NCI-H2227 (cell line): ENCODE results near the gene SH3RF1.

Experiments used
- DNase-seq: peaks from one replicate; lab custom pipeline; 2025; ENCODE audit not compliant: unreplicated experiment; lab: John Stamatoyannopoulos, UW

Gene SH3RF1

DNA sequence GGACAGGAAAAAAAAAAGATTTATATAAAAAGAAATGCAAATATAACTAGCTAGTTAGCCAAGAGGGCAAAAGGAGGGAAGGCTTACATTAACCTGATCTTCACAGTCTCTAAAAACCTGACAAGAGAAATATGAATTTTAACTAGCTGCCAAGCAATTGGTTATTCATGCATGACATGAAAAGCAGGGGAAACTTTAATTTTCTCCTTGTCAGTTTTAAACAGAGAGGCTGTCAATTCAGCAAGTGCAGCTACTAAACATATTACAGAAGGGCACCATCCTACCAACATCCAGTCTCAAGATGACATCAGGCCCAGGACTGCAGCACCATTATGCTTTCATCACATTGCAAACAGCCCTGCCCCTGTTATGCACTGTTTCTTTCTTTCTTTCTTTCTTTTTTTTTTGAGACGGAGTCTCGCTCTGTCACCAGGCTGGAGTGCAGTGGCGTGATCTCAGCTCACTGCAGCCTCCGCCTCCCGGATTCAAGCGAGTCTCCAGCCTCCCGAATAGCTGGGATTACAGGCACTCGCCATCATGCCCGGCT, 221.8 kb downstream of the SH3RF1 start:
- DNase-seq, result no peak

DNA sequence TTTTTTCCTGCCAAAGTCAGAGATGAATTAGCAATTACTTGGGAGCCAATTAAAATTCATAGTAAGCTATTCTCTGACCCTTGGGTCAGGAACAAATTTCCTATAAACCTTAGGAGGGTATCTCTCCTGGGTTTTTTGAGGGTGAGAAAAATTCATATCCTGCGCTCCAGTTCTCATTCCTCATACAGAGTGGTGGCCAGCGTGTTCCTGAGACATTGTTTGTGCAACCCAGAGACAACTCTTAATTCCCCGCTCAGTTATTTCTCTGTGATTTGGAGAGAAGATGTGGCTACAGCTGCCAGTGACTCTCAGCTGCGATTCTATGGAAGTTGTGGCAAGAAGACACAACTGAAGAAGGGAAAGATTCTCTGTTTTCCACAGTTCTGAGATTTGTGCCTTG, 222.8 kb downstream of the SH3RF1 start:
- no peak for DNase-seq

DNA sequence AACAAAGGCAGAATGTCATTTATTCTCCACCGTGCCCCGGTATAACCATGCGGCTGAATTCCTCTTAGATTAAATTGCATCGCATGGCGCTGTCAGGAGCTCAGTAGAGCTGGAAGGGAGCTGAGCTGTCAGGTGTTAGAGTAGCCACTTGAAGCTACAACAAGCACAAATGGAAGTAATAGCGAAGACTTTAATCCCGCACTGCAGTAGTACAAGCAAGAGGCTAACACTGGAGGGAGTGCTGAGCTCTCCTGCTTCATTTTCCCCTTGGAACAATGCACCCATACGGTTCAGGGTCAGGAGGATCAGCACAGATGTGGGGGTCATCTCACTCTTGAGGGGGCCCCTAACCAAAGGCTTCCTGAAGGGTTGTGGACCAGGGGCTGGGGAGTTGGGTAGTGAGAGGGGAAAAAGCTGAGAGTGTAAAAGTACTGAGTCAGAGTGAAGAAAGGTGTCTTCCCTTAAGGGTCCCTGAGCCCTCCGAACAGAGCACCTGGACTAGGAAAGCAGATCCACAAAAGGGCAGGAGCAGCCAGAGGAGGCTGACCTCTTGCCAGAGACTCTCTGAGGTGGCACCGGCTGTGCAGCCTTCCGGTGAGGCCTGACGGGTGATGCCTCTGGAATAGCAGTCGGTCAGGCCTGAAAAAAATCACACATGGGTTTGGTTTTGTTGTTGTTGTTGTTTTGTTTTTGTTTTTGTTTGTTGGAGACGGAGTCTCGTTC, 224.7 kb downstream of the SH3RF1 start:
- DNase-seq, result peak; percentile 46

DNA sequence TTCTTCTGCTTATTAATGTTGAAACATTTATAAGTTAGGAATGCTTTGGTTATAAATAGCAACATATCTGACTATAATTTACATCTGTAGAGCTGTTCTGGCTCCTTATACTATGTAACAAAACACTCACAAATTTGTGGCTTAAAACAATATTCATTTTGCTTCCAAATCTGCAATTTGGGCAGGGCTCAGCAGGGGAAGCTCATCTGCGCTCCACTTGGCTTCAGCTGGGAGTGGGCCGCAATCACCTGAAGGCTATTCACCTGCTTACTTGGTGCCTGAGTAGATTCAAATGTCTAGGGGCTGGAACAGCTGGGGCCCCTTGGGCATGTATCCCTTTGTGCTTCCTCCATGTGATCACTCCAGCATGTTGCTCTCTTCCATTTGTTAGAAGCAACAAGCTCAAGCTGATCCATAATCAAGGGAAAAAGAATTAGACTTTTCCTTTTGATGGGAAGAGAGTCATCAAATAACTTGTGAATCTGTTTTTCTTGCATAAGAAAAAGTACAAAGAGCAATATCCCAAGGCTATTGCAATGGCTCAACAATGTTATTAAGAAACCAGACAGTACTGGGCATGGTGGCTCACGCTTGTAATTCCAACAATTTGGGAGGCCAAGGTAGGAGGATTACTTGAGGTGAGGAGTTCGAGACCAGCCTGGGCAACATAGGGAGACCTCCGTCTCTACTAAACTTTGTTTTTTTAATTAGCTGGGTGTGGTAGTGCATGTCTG, 225.9 kb downstream of the SH3RF1 start:
- DNase-seq, result no peak
